CMK (cell line): ENCODE results near the gene DENND1B.
"Not testable (repeated sequence)": the region's sequence is repeated elsewhere in the genome, so short reads cannot be mapped to it uniquely, and the experiment has no call there.

ENCODE experiments used
- DNase-seq: peaks from one replicate; pipeline ENCODE4 v3.0.0-alpha.2; 2010; ENCODE audit warnings: low read depth

The DENND1B gene

GRCh38 chr1:197745911-197746310, 29.4 kb downstream of the DENND1B start:
- no peak for DNase-seq

- DNase-seq: no peak
Observed at GRCh38 chr1:197744979-197745378, 30.3 kb downstream of the DENND1B start.

- DNase-seq: no peak
Observed at GRCh38 chr1:197743578-197743977, 31.7 kb downstream of the DENND1B start.

GRCh38 chr1:197740992-197741391, 34.3 kb downstream of the DENND1B start:
- DNase-seq: no peak

- no peak for DNase-seq
Observed at GRCh38 chr1:197738927-197739326, 36.4 kb downstream of the DENND1B start.

- no peak for DNase-seq
Observed at GRCh38 chr1:197737916-197738315, 37.4 kb downstream of the DENND1B start.

DNA sequence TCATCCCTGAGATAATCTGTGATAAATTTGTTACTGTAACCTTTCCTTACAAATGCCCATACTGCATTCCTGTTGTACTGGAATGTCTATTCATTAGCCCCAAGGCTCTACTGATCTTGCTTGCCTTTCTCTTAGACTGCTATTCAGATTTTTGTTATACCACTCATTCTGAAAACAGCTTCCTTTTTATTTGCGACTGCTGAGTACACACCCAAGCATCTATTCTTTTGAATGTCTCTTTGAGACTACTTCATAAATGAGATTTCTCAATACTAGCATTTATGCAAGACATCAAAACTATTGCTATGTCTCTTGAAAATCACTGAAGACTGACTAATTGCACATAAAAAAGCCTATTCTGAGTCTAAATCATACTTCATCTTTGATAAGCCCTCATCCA, 38.6 kb downstream of the DENND1B start:
- DNase-seq: no peak

- DNase-seq: no peak
Observed at GRCh38 chr1:197735461-197735860, 39.8 kb downstream of the DENND1B start.

- no peak for DNase-seq
Observed at GRCh38 chr1:197733324-197733723, 42.0 kb downstream of the DENND1B start.

- DNase-seq: no peak
Observed at GRCh38 chr1:197732187-197732586, 43.1 kb downstream of the DENND1B start.

- DNase-seq: no peak
Observed at GRCh38 chr1:197731449-197731848, 43.8 kb downstream of the DENND1B start.

DNA sequence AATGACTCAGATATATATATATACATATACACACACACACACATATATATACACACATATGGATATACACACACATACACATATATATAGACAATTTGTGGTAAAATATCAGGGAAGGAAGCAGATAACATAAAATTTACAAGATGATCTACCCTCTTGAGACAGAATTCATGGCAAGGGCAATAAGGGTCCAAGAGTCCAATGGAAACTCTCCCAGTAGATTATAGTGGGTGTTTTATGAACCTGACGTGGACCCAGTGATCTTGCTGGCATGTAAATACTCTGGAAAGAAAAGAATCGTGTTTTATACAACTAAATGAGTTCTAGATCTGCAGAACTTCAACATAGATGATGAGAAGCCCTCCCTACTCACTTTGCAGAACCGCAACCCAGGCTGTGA, 49.3 kb downstream of the DENND1B start:
- no peak for DNase-seq

GRCh38 chr1:197725044-197725443, 50.2 kb downstream of the DENND1B start:
- peak; percentile 56 for DNase-seq

- no peak for DNase-seq
Observed at GRCh38 chr1:197715806-197716205, 59.5 kb downstream of the DENND1B start.

DNA sequence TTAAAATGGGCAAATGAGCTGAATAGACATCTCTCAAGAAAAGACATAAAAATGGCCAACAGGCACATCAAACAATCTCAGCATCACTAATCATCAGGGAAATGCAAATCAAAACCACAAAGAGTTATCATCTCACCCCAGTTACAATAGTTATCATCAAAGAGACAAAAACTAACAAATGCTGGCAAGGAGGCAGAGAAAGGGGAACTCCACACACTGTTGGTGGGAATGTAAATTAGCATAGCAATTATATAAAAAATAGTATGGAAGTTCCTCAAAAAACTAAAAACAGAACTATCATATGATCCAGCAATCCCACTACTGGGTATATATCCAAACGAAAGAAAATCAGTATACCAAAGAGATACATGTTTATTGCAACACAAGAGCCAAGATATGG, 68.7 kb downstream of the DENND1B start:
- no peak for DNase-seq

DNA sequence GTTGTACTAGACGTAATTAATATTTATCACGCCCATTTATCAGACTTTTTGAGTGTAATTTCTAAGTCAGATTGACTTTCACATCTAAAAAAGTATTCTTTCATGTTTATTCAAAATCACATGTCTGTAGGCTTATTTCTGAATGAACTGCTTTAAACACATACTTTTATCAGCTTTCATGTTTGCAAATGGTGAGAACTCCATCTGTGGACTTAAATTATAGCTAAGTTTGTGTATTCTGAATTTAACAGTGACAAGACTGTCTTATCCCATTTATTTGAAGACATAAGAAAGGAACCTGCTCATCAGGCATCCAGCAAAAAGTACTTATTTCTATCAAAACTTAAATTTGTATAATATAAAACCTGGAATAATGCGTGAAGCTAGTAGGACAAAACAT, 69.3 kb downstream of the DENND1B start:
- no peak for DNase-seq

- not testable (repeated sequence) for DNase-seq
Observed at GRCh38 chr1:197700688-197701087, 74.6 kb downstream of the DENND1B start.

GRCh38 chr1:197696372-197696771, 78.9 kb downstream of the DENND1B start:
- no peak for DNase-seq

- DNase-seq: no peak
Observed at GRCh38 chr1:197695961-197696360, 79.3 kb downstream of the DENND1B start.

GRCh38 chr1:197692965-197693364, 82.3 kb downstream of the DENND1B start:
- no peak for DNase-seq

GRCh38 chr1:197691816-197692215, 83.5 kb downstream of the DENND1B start:
- no peak for DNase-seq

DNA sequence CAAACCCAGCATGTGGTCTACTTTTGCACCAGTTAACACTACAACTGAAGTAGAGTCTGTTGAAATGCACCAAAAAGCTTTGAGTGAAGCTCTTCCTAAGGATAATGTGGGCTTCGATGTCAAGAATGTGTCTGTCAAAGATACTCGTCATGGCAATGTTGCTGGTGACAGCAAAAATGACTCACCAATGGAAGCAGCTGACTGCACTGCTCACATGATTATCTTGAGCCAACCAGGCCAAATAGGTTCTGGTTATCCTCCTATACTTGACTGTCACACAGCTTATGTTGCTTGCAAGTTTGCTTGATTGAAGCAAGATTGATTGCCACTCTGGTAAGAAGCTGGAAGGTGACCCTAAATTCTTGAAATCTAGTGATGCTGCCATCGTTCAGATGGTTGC, 85.2 kb downstream of the DENND1B start:
- no peak for DNase-seq

- DNase-seq: no peak
Observed at GRCh38 chr1:197688233-197688632, 87.0 kb downstream of the DENND1B start.

- no peak for DNase-seq
Observed at GRCh38 chr1:197686702-197687355, 88.5 kb downstream of the DENND1B start.

DNA sequence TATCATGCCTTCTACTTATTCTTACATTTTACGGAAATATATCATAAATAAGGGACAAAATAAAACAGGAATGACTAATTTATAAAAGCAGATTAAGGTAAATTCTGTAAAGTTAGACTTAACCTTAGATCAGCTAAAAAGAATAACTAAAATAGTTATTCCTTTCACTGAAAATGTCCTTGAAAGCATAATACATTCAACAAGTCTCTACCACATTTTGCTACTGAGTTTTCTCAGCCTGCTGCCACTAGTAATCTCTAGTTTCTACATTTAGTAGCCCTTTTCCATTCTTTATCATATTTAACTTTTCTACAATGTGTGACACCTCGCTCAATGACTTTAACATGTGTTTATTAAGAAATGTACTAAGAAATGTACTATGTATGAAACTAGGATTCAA, 89.0 kb downstream of the DENND1B start:
- no peak for DNase-seq
